ENCODE data around the gene TTBK1.
"Not testable (repeated sequence)": the region's sequence is repeated elsewhere in the genome, so short reads cannot be mapped to it uniquely, and the experiment has no call there.

Gene TTBK1

GRCh38 chr6:43298565-43299337, 55.5 kb downstream of the TTBK1 start:
- TF ChIP-seq CTCF (conservative IDR thresholded peaks at IDR 0.05; ENCODE audit: low read depth, low read length), result no peak

GRCh38 chr6:43299338-43300293, 56.3 kb downstream of the TTBK1 start:
- no peak overlapping the region for H3K4me3 ChIP-seq (ENCODE audit: low read length)
- DNase-seq (ENCODE audit: low read depth), result no peak
- no peak for TF ChIP-seq CTCF (conservative IDR thresholded peaks at IDR 0.05; ENCODE audit: low read depth, low read length)

More at GRCh38 chr6:43298565-43299337, 55.5 kb downstream of the TTBK1 start:
- H3K4me3 ChIP-seq (ENCODE audit: low read length), result no peak overlapping the region
- DNase-seq (ENCODE audit: low read depth), result no peak

GRCh38 chr6:43301081-43301870, 58.0 kb downstream of the TTBK1 start:
- no peak for DNase-seq (ENCODE audit: low read depth)

GRCh38 chr6:43302126-43302525, 58.8 kb downstream of the TTBK1 start:
- TF ChIP-seq CTCF (conservative IDR thresholded peaks at IDR 0.05; ENCODE audit: low read depth, low read length), result no peak
- DNase-seq (ENCODE audit: low read depth), result no peak
- no peak overlapping the region for H3K4me3 ChIP-seq (ENCODE audit: low read length)

More at GRCh38 chr6:43301081-43301870, 58.0 kb downstream of the TTBK1 start:
- no peak overlapping the region for H3K4me3 ChIP-seq (ENCODE audit: low read length)
- no peak for TF ChIP-seq CTCF (conservative IDR thresholded peaks at IDR 0.05; ENCODE audit: low read depth, low read length)

GRCh38 chr6:43303006-43303405, 59.7 kb downstream of the TTBK1 start:
- not testable (repeated sequence) for DNase-seq (ENCODE audit: low read depth); H3K4me3 ChIP-seq (ENCODE audit: low read length)

GRCh38 chr6:43303751-43304331, 60.6 kb downstream of the TTBK1 start:
- no peak overlapping the region for H3K4me3 ChIP-seq (ENCODE audit: low read length)
- no peak for TF ChIP-seq CTCF (conservative IDR thresholded peaks at IDR 0.05; ENCODE audit: low read depth, low read length)
- no peak for DNase-seq (ENCODE audit: low read depth)

All from retinal pigment epithelial cell (primary cell).